Activated CD4-positive, alpha-beta T cell treated with anti-CD3 and anti-CD28 coated beads, Interleukin-2, amount 50 U/mL, for 24 hours (primary cell): ENCODE measurements around the gene PIH1D1.
"Not testable (repeated sequence)": the region's sequence is repeated elsewhere in the genome, so short reads cannot be mapped to it uniquely, and the experiment has no call there.

Experiments
- DNase-seq, 2 donors: peaks; one replicate each; pipeline ENCODE4 v3.0.0-alpha.2; 2020; ENCODE audit warnings: low read depth in 1 of 2, low spot score in 1 of 2

PIH1D1 gene

GRCh38 chr19:49481020-49481683, 29.5 kb upstream of the PIH1D1 start:
- no peak for DNase-seq

GRCh38 chr19:49479975-49480628, 28.5 kb upstream of the PIH1D1 start:
- no peak for DNase-seq

GRCh38 chr19:49475995-49476880, 24.6 kb upstream of the PIH1D1 start:
- DNase-seq = peak in 1 of 2 donors; percentile 65

- DNase-seq = no peak
Measured at GRCh38 chr19:49475191-49475917, 23.7 kb upstream of the PIH1D1 start.

DNA sequence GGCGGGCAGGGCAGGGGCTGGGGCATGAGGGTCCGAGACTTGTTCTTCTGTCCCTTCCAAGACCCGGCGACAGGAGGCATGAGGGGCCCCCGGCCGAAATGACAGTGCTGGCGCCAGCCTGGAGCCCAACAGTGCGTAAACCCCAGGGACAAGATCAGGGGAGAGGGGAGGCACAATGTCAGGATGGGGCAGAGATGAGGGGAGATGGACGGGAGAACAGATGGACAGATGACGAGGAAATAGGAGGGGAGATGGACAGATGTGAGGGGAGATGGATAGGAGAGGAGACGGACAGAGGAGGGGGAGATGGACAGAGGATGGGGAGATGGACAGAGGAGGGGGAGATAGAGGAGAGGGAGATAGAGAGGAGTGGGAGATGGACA, 22.9 kb upstream of the PIH1D1 start:
- DNase-seq = no peak

DNA sequence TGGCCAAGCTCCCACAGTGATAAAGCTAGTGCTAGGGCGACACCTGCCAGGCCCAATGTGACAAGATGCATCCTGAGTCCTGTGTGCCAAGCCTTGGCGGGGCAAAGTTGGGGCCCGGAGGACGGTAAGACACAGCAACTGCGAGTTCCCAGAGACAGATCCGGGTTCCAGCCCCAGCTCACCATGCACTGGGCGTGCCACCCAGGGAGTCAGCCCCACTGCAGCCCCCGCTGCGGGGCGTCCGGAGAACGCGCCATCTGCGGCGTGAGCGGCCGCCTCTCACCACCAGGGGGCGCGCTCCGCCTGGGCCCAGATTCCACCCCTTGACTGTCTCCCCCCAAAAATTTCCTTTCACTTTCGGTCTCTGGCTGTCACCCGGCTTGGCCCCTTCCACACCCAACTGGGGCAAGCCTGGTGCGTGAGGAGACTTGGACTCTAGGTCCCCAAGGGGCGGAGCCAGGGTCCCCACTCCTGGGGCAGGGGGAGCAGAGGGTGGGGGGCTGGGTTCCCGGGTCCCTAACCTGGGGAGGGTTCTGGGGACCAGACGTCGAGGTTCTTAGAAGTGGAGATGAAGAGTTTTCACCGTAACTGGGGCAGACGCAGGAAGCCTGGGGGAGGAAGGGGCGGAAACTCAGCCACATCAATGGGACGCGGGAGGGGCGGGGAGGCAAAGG, 22.4 kb upstream of the PIH1D1 start, which contains the start of gene FLT3LG:
Gene FLT3LG (plus strand): TSS at position 348 of the 674 bp plus-strand sequence. CDS start 425 bp downstream, outside the sequence.
- peak; percentile 86 to 90 for DNase-seq

- not testable (repeated sequence) for DNase-seq
Measured at GRCh38 chr19:49473501-49473867, 21.9 kb upstream of the PIH1D1 start.

DNA sequence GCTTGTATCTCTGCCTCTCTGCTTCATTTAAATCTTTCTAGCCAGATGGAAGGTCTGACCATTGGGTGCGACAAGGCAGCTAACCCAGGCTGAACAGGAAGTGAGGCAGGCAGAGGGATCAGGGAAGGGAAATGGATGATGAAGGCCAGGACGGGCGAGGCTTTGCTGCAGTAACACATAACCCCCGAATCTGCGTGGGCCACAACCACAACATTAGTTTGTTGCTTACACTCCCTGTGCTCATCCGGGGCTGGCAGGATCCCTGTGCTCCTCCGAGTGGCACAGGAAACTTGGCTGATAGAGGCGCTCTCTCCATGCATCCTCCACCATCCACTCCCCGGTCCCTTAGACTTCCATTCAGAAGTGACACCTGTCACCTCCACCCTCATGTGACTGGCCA, 21.3 kb upstream of the PIH1D1 start:
- no peak for DNase-seq

GRCh38 chr19:49470615-49470978, 19.0 kb upstream of the PIH1D1 start:
- no peak for DNase-seq

DNA sequence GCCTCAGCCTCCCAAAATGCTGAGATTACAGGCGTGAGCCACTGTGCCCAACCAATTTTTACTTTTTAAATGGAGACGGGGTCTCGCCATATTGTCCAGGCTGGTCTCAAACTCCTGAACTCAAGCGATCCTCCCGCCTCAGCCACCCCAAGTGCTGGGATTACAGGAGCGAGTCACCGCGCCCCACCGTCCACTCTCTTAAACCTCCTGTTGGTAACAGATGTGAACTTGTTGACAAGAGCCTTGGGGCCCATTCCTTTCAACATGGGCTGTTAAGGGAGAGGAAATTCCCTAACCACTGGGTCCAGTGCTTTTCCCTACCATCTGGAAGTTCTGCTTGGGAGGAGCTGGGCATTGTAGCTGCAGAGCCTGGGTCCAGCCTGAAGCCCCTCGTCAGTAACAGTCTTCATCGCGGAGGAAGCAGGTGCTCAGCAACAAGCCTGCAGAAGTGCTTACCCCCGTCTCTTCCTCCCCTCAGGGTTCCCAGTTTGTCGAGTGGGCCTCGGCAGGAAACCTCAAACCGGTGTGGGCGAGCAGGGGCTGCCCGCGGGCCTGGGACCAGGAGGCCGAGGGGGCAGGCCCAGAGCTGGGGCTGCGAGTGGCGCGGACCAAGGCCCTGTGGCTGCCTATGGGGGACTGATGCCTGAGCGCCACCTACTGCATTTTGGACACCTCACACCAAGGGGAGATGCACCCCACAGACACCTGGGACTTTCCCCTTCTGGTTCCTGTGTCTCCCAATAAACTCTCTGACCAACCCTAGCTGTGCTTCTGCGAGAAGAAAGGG, 18.4 kb upstream of the PIH1D1 start:
- DNase-seq = peak in 1 of 2 donors; percentile 67

DNA sequence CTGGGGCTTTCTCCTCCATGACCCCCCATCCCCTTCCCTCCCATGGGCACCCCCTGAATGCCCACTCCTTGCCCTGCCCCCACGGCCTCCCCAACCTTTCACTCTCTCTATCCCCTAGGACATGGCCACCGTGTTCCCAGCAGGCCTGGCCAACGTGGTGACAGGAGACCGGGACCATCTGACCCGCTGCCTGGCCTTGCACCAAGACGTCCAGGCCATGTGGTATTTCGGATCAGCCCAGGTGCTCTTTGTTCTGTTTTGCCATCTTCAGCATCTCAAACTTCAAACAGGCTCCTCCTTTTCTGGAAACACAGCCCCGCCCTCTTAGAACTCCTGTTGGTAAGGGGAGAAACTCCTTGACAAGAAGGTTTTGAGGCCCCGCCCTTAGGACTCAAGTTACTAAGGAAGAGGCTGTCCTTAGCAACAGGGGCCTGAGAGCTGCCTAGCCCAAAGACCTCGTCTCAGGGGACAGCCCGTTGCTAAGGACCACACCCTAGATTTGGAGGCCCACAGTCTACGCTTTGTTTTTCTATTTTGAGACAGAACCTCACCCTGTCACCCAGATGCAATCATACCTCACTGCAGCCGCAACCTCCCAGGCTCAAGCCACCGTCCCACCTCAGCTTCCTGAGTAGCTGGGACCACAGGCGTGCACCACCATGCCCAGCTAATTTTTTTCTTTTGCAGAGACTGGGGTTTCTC, 17.3 kb upstream of the PIH1D1 start:
- DNase-seq = peak in 1 of 2 donors; percentile 58

DNA sequence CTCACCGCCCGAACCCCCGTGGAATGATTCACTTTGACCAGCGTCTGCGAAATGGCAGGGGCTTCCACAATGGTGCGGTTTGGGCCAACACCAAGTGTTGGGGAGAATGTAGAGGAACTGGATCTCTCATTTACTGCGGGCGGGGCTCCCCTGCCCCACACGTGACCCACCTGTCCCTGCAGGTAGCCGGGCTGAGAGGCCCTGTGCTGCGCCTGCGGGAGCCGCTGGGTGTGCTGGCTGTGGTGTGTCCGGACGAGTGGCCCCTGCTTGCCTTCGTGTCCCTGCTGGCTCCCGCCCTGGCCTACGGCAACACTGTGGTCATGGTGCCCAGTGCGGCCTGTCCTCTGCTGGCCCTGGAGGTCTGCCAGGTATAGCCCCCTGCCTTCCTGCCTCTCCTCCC, 16.6 kb upstream of the PIH1D1 start:
- no peak for DNase-seq

DNA sequence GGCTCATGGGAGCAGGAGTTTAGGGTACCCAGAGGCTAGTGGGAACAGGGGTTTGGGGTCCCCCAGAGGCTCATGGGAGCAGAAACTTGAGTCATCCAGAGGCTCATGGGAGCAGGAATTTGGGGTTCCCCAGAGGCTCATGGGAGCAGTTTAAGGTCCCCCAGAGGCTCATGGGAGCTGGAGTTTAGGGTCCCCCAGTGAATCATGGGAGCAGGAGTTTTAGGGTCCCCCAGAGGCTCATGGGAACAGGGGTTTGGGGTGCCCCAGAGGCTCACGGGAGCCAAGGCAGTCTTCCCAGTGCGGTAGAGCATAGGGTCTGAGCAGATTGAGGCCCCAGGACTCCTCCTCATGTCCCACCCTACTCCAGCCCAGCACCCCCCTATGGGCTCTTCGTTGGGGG, 13.8 kb upstream of the PIH1D1 start:
- no peak for DNase-seq

- no peak for DNase-seq
Measured at GRCh38 chr19:49463960-49464740, 12.5 kb upstream of the PIH1D1 start.

DNA sequence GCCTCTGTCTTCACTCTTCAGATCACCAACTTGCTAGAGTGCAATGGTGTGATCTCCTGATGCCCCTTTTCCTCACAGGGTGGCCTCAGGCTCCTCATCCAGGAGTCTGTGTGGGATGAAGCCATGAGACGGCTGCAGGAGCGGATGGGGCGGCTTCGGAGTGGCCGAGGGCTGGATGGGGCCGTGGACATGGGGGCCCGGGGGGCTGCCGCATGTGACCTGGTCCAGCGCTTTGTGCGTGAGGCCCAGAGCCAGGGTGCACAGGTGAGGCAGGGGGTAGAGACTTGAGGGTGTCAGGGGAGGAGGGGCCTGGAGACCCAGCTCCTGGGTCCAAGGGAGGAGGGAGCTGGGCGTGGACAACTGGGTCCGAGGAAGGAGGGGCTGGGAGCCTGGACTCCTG, 10.9 kb upstream of the PIH1D1 start:
- DNase-seq = no peak

DNA sequence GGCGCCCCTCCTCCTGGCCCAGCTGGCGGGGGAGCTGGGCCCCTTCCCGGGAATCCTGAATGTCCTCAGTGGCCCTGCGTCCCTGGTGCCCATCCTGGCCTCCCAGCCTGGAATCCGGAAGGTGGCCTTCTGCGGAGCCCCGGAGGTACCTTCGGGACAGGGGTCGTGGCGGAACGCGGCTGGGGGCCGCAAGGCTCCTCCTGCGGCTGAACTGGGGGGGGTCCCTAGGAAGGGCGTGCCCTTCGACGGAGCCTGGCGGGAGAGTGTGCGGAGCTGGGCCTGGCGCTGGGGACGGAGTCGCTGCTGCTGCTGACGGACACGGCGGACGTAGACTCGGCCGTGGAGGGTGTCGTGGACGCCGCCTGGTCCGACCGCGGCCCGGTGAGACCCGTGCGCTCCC, 10.0 kb upstream of the PIH1D1 start:
- DNase-seq = no peak

DNA sequence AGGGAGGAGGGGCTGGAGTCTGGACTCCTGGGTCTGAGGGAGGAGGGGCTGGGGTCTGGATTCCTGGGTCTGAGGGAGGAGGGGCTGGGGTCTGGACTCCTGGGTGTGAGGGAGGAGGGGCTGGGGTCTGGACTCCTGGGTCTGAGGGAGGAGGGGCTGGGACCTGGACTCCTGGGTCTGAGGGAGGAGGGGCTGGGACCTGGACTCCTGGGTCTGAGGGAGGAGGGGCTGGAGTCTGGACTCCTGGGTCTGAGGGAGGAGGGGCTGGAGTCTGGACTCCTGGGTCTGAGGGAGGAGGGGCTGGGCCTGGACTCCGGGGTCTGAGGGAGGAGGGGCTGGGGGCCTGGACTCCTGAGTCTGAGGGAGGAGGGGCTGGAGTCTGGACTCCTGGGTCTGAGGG, 9.5 kb upstream of the PIH1D1 start:
- not testable (repeated sequence) for DNase-seq

DNA sequence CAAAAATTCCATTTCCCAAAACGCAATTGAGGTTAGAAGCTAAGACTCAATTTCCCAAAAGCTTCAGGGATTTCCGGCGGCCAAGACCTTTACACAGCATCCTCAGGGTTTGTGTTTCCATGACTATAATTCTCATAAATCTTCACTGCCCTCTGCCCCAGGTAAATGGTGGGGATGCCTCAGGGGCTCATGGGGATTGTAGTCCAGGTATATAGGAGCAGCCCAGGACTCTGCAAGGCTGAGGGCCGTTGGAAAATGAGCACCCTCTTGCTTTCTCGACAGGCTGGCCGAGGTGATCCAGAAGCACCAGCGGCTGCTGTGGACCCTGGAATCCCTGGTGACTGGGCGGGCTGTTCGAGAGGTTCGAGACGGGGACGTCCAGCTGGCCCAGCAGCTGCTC, 7.8 kb upstream of the PIH1D1 start:
- no peak for DNase-seq

DNA sequence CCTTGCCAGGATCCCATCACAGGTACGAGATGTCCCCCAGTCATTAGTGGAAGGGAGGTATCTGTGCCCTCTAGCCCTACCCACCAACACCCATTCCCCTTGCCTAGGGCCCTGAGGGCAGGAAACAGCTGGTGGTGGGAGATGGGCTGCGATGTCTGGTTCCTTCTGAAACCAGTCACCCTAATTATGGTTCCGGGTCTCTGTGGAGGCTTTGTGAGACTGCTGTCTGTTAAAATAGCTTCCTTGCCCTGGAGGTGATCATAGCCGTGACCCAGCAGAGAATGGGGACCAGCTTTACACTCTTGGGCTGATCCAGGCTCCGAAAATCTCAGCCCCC, 6.9 kb upstream of the PIH1D1 start:
- no peak for DNase-seq
